GM12872 (cell line): ENCODE measurements around the gene SPDYA.

Experiments
- TF ChIP-seq, protein P1 (sequence below): IDR thresholded peaks from 3 replicates; pipeline ENCODE4 v1.5.1; 2011; ENCODE audit warnings: low read depth, mild to moderate bottlenecking, low read length, moderate library complexity; ENCODE audit not compliant: insufficient read depth

The SPDYA gene

DNA sequence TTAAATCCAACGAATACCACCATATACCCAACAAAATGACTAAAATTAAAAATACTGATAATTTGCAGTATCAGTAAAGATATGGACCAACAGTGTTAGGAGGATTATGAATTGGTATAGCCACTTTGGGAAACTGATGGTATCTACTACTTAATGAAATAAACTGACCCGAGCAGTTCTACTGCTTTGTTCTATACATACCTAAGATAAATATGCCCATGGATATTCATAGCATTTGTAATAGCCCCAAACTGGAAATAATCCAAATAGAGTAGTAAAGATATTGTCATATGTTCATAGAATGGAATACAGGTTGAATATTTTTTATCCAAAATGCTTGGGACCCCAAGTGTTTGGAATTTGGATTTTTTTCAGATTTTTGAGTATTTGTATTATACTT is 38.3 kb upstream of the SPDYA start:
- TF ChIP-seq, protein P1, sequence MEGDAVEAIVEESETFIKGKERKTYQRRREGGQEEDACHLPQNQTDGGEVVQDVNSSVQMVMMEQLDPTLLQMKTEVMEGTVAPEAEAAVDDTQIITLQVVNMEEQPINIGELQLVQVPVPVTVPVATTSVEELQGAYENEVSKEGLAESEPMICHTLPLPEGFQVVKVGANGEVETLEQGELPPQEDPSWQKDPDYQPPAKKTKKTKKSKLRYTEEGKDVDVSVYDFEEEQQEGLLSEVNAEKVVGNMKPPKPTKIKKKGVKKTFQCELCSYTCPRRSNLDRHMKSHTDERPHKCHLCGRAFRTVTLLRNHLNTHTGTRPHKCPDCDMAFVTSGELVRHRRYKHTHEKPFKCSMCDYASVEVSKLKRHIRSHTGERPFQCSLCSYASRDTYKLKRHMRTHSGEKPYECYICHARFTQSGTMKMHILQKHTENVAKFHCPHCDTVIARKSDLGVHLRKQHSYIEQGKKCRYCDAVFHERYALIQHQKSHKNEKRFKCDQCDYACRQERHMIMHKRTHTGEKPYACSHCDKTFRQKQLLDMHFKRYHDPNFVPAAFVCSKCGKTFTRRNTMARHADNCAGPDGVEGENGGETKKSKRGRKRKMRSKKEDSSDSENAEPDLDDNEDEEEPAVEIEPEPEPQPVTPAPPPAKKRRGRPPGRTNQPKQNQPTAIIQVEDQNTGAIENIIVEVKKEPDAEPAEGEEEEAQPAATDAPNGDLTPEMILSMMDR: no peak

DNA sequence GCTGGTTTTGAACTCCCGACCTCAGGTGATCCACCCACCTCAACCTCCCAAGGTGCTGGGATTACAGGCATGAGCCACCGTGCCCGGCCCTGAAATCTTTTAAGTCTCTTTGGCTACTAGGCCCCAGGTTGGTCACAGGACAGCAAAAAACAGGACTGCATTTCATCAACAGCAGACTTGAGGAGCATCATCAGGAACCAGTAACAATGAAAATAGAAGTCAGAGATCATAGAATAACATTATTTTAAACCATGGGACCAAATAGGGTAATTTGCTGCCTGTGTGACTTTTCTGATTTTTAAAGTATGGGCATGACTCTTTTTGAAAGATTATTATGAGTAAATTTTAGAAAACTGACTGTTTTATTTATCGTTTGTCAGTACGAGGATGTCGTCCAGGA is 34.2 kb upstream of the SPDYA start:
- TF ChIP-seq, protein P1: no peak

DNA sequence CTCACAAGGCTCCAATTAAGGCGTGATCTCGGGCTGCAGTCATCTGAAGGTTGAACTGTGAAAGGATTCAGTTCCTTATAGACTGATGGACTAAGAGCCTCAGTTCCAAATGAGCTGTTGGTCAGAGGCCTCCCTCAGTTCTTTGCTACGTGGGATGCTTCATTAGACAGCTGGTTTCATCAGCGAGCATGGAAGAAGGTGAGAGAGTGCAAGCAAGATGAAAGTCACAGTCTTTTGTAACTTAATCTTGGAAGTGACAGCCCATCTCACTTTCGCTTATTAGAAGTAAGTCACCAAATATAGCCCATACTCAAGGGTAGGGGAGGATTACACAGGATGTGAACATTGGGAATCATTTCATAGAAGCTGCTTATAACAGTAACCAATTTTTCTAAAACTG is 32.2 kb upstream of the SPDYA start:
- TF ChIP-seq, protein P1: no peak

DNA sequence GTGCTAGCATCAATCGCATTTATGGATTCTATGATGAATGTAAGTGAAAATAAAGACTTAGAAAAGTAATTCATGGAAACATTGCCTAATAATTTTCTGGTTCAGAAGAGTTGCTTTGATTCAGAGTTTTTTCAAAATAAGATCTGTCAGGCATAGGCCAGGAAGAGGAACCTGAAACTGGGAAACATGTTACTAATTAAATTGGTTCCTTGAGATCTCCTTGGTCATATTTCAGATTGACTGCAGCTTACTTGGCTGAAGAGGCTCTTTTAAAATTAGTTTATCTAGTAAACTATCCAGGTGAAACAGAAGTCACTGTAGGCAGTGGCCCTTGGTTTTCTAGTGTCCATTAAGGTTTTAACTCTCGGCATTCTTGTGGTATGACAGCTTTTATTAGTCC is 31.6 kb upstream of the SPDYA start:
- TF ChIP-seq, protein P1: no peak

DNA sequence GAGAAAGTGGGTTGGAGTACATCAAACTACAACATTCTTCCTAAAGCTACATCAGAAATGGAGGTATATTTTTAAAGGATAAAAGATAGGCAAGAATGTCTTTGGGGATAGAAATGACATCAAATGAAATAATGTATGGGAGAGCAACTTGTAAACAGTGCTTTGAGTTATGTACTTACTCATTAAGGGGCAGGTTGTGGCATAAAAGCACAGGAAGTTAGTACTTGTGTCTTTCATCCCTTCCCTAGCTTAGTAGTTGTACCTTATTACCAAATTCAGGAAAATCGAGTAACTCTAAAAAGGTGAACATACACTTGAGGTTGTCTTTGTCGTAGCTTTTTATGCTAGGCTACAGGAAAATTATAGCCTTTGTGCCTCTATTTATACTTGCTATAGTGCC is 30.1 kb upstream of the SPDYA start:
- TF ChIP-seq, protein P1: no peak

DNA sequence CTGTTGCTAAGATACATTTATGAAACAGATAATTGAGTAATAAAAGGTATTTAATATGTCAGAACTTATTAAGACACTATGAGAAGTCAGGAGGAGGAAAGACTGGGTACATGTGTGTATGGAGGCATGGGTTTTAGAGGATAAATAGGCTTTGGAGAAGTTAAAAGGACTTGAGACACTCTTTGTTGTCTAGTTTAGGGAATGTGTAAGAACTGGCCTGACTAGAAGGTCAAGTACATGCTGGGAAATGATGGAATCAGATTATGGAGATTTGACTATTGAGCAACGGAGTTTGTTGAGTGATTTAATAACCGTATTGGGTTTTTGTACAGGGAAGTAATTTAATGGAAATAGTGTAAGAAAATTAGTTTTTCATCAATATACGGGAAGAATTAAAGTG is 28.2 kb upstream of the SPDYA start:
- TF ChIP-seq, protein P1: no peak

DNA sequence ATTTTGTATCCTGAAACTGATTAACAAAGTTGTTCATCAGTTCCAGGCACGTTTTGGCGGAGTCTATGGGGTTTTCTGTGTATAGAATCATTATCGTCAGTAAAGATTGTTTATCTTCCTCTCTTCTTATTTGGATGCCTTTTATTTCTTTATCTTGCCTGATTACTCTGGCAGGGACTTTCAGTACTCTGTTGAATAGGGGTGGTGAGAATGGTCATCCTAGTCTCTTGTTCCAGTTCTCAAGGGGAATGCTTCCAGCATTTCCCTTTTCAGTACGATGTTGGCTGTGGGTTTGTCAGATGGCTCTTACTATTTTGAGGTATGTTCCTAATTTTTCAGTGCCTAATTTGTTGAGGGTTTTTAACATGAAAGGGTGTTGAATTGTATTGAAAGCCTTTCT is 14.0 kb upstream of the SPDYA start:
- TF ChIP-seq, protein P1: no peak

DNA sequence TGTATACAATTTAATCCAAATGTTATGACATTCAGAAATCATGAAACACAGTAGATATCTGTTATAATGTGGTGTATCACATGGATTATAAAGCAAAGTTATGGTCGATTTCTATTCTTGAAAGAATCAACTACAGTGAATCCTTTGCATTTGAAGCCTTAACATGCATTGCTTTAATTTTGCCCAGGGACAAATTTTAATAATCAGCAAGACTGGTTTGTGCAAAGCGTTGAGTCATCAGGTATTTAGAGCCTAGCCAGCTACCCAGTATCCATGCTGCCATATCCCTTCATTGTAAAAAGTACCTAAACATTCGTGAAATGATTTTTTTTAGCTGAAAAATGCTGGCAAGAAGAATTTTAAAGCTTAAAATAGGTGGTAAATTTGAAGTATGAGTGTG is 8.9 kb upstream of the SPDYA start:
- TF ChIP-seq, protein P1: no peak
